Epidermal melanocyte (primary cell): Measurements from ENCODE around the gene ZGRF1.
"Not testable (repeated sequence)": the region's sequence is repeated elsewhere in the genome, so short reads cannot be mapped to it uniquely, and the experiment has no call there.

Source experiments
- DNase-seq: peaks from one replicate; pipeline ENCODE4 v3.0.0; 2011; ENCODE audit warnings: low spot score; ENCODE audit not compliant: insufficient read length

ZGRF1 gene

DNA sequence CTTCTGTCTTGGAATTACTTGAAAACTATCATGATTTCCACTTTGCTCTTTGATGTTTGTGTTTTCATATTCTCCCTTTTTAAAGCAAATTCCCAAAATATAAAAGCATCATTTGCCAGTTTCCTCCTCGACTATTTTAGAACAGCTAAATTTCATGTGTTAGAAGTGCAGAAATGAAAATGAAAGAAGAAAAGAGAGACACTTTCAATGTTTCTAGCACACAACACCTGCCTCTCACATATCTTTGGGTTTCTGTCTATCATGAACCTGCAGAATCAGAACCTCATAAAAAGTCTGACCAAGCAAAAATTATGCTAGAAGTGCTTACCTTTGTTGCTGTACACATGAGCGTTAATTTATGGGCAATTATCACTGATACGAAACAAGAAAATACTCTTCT is 118.8 kb downstream of the ZGRF1 start:
- no peak for DNase-seq

DNA sequence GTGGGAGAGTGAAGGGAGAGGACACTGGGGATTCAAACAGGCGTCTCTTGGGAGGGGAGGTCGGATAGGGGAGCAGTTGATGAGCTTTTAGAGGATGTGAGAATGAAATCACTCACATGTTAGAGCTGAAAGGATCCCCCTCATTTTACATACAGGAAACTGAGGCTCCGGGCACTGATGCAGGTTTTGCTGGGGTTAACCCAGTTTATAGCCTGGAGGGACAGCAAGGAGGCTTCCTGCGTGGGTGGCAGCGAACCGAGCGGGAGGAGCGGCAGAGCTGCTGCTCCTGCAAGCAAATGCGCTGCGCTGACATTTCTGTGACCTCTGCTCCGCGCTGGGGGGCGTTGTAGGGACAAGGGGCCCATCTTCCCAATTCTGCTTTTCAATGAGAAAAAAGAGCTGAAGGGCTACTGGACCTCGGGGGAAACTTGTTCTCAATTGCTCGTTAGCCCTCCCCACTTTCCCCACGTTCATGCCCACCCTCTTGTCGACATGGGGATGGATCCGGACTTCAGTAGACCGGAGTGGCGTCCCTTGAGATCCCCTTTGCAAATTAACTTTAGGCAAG is 119.6 kb downstream of the ZGRF1 start:
- no peak for DNase-seq

DNA sequence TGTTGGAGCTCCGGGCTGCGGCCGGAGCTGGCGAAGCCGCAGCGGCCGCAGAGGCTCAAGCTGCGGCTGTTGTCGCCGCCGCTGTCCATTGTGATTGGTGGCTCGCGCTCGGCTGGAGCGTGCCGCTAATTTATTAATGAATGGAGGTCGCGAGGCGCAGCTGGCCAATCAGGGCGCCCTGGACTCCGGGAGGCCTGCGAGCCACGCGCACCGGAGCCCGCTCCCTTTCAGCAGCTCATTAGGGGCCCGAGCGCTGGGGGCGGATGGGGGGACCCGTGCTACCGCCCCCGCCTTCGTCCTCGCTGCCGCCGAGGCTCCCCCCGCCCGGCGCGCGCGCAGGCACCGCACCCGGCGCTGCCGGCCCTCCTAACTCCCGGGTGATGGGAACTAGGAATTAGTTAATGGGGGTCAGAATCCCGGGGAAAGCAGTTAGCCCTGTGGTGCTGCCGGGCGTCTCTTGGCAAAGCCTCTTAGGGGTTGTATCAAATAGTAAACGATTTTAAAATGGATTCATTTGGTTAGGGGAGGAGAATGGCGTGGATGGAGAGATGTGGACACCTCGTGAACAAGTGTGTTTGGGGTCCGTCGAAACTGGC is 120.1 kb downstream of the ZGRF1 start:
- DNase-seq, result no peak

DNA sequence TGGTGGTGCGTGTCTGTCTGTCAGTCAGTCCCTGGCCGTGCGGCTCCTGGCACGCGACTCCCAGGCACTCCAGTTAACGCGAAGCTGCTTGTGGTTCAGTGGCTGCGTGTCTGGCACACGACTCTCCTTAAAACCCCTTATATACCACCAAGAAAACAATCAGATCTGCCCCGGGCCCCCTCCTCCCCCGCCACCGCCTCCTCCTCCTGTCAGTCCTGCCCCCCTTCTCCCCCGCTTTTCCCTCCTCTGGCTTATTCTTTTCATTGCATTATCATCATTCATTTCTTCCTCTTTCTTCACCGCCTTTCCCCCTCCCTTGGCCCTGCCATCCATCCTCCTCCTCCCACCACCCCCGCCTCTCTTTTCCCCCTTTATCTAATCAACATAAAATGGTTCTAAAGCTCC is 120.6 kb downstream of the ZGRF1 start, which contains the start of gene NEUROG2:
Gene NEUROG2 (minus strand): TSS at position 115 of the 405 bp plus-strand sequence. CDS start 705 bp downstream, outside the sequence.
- DNase-seq, result no peak

DNA sequence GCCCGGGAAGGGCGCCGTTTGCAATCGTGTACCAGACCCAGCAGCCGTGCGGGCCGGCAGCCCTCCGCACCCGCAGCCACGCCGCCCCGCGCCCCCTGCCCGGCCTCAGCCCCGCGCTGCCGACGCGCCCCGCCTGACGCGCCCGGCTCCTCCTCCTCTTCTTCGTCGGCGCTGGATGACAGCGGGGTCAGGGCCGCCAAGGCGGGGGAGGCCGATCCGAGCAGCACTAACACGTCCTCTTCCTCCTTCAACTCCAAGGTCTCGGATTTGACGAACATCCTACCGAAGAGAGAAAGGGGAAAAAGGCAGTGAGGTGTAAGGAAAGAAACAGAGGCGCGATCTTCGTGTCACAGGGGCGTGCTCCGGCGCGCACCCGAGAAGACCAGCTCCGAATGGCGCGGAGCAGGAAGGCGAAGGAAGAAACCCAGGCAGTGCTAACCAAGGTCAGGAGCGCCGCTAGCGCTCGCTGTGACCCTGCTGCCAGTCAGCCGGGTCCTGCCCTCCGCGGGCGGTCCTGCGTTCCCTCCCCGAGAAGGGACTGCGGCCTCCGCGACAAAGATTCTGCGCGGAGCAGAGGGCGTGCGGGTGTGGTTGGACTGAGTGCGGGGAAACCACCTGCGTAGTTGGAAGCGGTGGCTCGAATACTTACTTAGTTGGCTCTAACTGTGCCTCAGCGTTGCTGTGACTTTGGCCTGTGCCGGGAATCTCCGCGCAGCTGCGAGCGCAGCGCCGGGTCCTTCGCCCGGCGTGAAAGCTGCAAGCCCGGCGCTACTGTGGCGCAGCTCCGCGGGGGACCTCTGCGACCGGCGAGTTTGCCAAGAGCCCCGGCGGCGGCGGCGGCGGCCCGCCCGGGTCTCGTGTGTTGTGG is 121.3 kb downstream of the ZGRF1 start:
- DNase-seq, result no peak

DNA sequence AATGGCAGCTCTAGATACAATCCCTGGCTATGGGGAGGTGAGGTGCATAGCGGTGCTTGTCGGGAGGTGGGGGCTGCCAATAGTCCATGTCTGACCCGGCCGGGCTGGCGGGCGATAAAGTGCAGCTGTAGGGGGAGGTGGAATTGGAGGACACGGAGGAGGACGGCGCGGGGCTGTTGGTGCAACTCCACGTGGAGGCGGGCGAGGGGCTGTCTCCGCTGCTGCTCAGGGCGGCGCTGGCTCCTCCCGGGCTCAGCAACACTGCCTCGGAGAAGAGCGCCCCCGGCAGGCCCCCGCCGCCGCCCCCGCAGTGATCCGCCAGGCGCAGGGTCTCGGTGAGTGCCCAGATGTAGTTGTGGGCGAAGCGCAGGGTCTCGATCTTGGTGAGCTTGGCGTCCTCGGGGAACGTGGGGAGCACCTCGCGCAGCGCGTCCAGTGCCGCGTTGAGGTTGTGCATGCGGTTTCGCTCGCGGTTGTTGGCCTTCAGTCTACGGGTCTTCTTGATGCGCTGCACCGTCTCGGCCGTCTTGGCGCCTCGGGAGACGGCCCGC is 122.0 kb downstream of the ZGRF1 start:
- DNase-seq, result no peak

- DNase-seq, result no peak
Measured at GRCh38 chr4:112513971-112514646, 122.6 kb downstream of the ZGRF1 start.

GRCh38 chr4:112511803-112512118 is 124.9 kb downstream of the ZGRF1 start:
- no peak for DNase-seq

- no peak for DNase-seq
Measured at GRCh38 chr4:112511093-112511802, 125.5 kb downstream of the ZGRF1 start.

DNA sequence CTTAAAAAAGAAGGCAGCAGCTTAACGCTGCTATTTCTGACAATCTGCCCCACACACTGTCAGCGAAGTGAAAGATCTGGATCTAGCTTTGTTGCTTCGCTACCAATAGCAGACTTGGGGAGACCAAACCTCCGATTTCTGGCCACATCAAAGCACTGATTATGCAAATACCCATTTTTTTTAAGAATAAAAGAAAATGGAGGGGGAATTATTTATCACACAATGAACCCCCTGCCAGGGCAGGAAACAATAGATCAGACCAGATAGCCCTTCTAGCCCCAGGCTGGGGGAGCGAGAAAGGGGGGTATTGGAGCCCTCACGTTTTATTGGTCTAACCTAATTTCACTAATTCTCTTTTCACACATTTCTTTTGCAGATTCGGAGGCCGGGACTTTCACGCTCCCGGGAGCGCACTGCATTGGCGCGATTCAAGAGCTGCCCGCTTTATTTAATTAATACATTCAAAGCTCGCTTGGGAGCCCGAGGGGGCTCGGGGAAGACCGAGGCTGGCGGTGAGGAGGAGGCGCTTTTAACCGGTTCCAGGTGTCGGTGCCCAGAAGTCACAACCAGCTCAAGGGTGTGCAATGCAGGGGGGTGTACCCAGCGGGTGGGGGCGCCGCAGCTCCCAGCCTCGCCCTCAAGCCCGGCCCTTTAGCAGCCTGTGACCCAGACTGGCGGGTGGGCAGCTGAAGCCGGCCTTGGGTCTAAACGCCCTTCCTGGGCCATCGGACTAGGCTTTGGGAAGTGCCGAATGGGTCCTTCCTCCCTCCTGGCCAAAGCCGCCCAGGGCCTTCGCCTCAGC is 126.2 kb downstream of the ZGRF1 start:
- no peak for DNase-seq

- DNase-seq, result no peak
Measured at GRCh38 chr4:112509243-112510141, 127.2 kb downstream of the ZGRF1 start.

DNA sequence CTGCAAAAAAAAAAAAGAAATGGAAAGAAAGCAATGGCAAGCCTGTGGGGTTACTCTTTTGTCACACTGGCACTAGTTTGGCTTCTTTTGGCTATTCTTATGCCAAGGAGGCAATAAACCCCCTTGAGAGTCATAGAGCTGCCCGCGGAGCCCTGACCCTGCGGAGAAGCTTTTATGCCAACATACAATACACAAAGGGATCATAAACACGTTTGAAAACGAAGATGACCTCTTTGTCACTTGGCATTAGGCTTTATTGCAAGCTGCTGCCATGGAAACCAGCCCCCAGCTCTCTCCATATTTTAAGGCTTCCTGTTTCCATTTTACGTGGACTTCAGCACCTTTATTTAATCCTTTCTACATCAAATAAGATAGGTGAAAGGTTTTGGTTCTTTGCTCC is 128.4 kb downstream of the ZGRF1 start:
- no peak for DNase-seq

GRCh38 chr4:112504807-112505206 is 131.9 kb downstream of the ZGRF1 start:
- DNase-seq, result no peak

- DNase-seq, result no peak
Measured at GRCh38 chr4:112502871-112503270, 133.8 kb downstream of the ZGRF1 start.

- no peak for DNase-seq
Measured at GRCh38 chr4:112492321-112492720, 144.4 kb downstream of the ZGRF1 start.

GRCh38 chr4:112490808-112491207 is 145.9 kb downstream of the ZGRF1 start:
- DNase-seq, result not testable (repeated sequence)
